AG04449 (cell line): ENCODE measurements around the gene PAPOLA.
"Not testable (repeated sequence)": the region's sequence is repeated elsewhere in the genome, so short reads cannot be mapped to it uniquely, and the experiment has no call there.

Source experiments
- CTCF ChIA-PET: fragments of 350-600 bp; formaldehyde crosslinking; extraction: SDS; loops from one replicate; lab custom pipeline; 2021; ENCODE audit warnings: antibody characterized with exemption; lab: Yijun Ruan, JAX
- POLR2A ChIA-PET: fragments of 400-600, 350-600 bp; formaldehyde crosslinking; extraction: SDS; loops from one replicate; lab custom pipeline; 2020; ENCODE audit warnings: antibody characterized with exemption, inconsistent platforms; lab: Yijun Ruan, JAX
- DNase-seq: peaks from one replicate; pipeline ENCODE4 v3.0.0-alpha.2; 2010; ENCODE audit warnings: low read depth, low spot score
- H3K4me3 ChIP-seq: 2 replicates; pipeline ENCODE4 v1.5.1; 2011; ENCODE audit warnings: low read depth, mild to moderate bottlenecking, control low read depth, low read length
- CTCF ChIP-seq: IDR thresholded peaks from one replicate; pipeline ENCODE4 v1.5.1; 2011; ENCODE audit warnings: mild to moderate bottlenecking, moderate library complexity, low read length, control low read depth, inconsistent platforms; ENCODE audit not compliant: insufficient read depth; ENCODE audit errors: missing control alignments

Gene PAPOLA

GRCh38 chr14:96466918-96467317 is 35.3 kb upstream of the PAPOLA start:
- POLR2A ChIA-PET = no interaction called here

GRCh38 chr14:96470331-96470730 is 31.9 kb upstream of the PAPOLA start:
- ChIA-PET CTCF (no interaction called here), POLR2A (no interaction called here)
- no peak overlapping the region for H3K4me3 ChIP-seq
- no peak for DNase-seq
- no peak for TF ChIP-seq CTCF

More at GRCh38 chr14:96466918-96467317, 35.3 kb upstream of the PAPOLA start:
- CTCF ChIA-PET = no interaction called here
- H3K4me3 ChIP-seq = no peak overlapping the region
- TF ChIP-seq CTCF = no peak
- no peak for DNase-seq

- CTCF ChIA-PET, DNase-seq, POLR2A ChIA-PET, H3K4me3 ChIP-seq: not testable (repeated sequence)
Measured at GRCh38 chr14:96470967-96471366, 31.2 kb upstream of the PAPOLA start.

- DNase-seq = no peak
- H3K4me3 ChIP-seq = no peak overlapping the region
- POLR2A ChIA-PET = no interaction called here
- no peak for TF ChIP-seq CTCF
- CTCF ChIA-PET = no interaction called here
Measured at GRCh38 chr14:96478119-96478518, 24.1 kb upstream of the PAPOLA start.

- no peak for TF ChIP-seq CTCF
- no peak for DNase-seq
- H3K4me3 ChIP-seq = no peak overlapping the region
- ChIA-PET POLR2A (no interaction called here), CTCF (no interaction called here)
Measured at GRCh38 chr14:96479435-96480146, 22.6 kb upstream of the PAPOLA start.

GRCh38 chr14:96481731-96482314 is 20.4 kb upstream of the PAPOLA start:
- no peak for DNase-seq
- no peak for TF ChIP-seq CTCF
- ChIA-PET CTCF (interaction anchor here (1.7 kb wide), 1 partner anchor 381 kb away, joined by 3 read pairs; no protein-coding TSS in a partner anchor), POLR2A (no interaction called here)
- no peak overlapping the region for H3K4me3 ChIP-seq
